SU-DHL-6 (cell line): Measurements from ENCODE around the gene BAMBI.

Experiments used
- EZH2phosphoT487 ChIP-seq: fragments of 200-600 bp; sonication (generic), shearing (Covaris generic); conservative IDR thresholded peaks from 2 replicates; pipeline ENCODE4 v1.6.1; 2018; ENCODE audit warnings: mild to moderate bottlenecking, antibody characterized with exemption, low read length, moderate library complexity, mixed read lengths
- TF ChIP-seq, protein P1 (sequence below): fragments of 200-600 bp; sonication (generic); IDR thresholded peaks from one replicate; pipeline ENCODE4 v1.5.1; 2017; ENCODE audit warnings: antibody characterized with exemption, mild to moderate bottlenecking, low read length, moderate library complexity; ENCODE audit not compliant: insufficient read depth, poor library complexity, severe bottlenecking

DNA sequence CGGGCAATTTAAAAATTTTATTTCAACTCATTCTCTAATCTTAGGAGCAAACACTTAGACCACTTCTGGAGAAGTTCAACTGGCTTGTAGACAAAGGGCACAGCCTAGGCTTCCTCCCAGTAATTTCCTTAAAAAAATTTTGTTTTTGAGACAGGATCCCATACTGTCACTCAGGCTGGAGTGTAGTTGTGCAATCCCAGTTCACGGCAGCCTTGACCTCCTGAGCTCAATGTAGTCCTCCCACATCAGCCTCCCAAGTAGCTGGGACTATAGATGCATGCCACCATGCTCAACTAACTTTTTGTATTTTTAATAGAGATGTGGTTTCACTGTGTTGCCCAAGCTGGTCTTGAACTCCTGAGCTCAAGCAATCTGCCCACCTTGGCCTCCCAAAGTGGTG is 38.4 kb downstream of the BAMBI start:
- TF ChIP-seq, protein P1, sequence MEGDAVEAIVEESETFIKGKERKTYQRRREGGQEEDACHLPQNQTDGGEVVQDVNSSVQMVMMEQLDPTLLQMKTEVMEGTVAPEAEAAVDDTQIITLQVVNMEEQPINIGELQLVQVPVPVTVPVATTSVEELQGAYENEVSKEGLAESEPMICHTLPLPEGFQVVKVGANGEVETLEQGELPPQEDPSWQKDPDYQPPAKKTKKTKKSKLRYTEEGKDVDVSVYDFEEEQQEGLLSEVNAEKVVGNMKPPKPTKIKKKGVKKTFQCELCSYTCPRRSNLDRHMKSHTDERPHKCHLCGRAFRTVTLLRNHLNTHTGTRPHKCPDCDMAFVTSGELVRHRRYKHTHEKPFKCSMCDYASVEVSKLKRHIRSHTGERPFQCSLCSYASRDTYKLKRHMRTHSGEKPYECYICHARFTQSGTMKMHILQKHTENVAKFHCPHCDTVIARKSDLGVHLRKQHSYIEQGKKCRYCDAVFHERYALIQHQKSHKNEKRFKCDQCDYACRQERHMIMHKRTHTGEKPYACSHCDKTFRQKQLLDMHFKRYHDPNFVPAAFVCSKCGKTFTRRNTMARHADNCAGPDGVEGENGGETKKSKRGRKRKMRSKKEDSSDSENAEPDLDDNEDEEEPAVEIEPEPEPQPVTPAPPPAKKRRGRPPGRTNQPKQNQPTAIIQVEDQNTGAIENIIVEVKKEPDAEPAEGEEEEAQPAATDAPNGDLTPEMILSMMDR: no peak
- TF ChIP-seq EZH2phosphoT487: no peak
